HG03575 (cell line): Measurements from ENCODE around the gene RBP2.
"Not testable (repeated sequence)": the region's sequence is repeated elsewhere in the genome, so short reads cannot be mapped to it uniquely, and the experiment has no call there.

Experiments
- ATAC-seq: cut with Tn5 transposase; IDR thresholded peaks from one replicate; pipeline ENCODE4 v1.9.1; 2021; ENCODE audit not compliant: unreplicated experiment, insufficient number of reproducible peaks, low FRiP score; ENCODE audit errors: extremely low read depth

Gene RBP2

GRCh38 chr3:139416275-139416674, 60.0 kb downstream of the RBP2 start:
- ATAC-seq = no peak

GRCh38 chr3:139414608-139415224, 61.6 kb downstream of the RBP2 start:
- ATAC-seq = no peak

GRCh38 chr3:139412891-139413290, 63.4 kb downstream of the RBP2 start:
- not testable (repeated sequence) for ATAC-seq
